ENCODE measurements around the gene SNX2.

SNX2 gene

DNA sequence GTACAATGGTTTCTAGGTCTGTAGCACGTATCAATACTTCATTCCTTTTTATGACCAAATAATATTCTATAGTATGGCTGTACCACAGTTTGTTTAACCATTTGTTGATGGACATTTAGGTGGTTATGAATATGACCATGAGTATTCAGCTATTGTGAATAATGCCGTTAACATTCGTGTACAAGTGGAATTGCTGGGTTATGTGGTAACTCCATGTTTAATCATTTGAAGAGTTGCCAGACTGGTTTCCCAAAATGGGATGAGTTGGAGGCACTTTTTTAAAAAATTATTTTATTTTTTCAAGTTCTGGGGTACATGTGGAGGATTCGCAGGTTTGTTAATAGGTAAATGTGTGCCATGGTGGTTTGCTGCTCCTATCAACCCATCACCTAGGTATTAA, 4.6 kb downstream of the SNX2 start:
- ATAC-seq: no peak
- TF ChIP-seq TCF4 (CRISPR knock-in tag; IDR thresholded peaks at IDR 0.05; ENCODE audit: borderline replicate concordance) (no peak), ZNF8 (CRISPR knock-in tag; IDR thresholded peaks at IDR 0.05) (0 out of 2 replicates have a peak, but pooled peaks have one; percentile 39)

DNA sequence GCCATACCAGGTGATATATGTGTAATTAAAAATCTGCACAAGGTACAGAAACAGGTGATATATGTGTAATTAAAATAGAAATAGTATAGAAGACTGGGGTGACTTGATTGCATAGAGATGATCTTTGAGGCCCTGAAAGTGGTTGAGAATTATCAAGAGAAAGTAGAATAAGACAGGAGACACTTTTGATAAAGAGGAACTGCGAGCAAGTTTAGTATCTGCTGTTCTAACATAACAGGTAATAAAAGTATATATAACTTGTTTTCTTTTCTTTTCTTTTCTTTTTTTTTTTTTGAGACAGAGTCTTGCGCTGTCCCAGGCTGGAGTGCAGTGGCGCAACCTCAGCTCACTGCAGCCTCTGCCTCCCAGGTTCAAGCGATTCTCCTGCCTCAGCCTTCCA, 5.4 kb downstream of the SNX2 start:
- no peak for TF ChIP-seq ZFP3 (CRISPR knock-in tag; IDR thresholded peaks at IDR 0.05)
- no peak for TF ChIP-seq CSDC2 (CRISPR knock-in tag; IDR thresholded peaks at IDR 0.05)
- TF ChIP-seq GLIS3 (CRISPR knock-in tag; IDR thresholded peaks at IDR 0.05): no peak
- TF ChIP-seq TOX (CRISPR knock-in tag; IDR thresholded peaks at IDR 0.05; ENCODE audit: borderline replicate concordance): no peak
- TF ChIP-seq, protein P1, sequence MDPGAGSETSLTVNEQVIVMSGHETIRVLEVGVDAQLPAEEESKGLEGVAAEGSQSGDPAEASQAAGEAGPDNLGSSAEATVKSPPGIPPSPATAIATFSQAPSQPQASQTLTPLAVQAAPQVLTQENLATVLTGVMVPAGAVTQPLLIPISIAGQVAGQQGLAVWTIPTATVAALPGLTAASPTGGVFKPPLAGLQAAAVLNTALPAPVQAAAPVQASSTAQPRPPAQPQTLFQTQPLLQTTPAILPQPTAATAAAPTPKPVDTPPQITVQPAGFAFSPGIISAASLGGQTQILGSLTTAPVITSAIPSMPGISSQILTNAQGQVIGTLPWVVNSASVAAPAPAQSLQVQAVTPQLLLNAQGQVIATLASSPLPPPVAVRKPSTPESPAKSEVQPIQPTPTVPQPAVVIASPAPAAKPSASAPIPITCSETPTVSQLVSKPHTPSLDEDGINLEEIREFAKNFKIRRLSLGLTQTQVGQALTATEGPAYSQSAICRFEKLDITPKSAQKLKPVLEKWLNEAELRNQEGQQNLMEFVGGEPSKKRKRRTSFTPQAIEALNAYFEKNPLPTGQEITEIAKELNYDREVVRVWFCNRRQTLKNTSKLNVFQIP (CRISPR knock-in tag; IDR thresholded peaks at IDR 0.05; ENCODE audit: borderline replicate concordance, low read depth): no peak
- no peak for TF ChIP-seq BACH2 (CRISPR knock-in tag; IDR thresholded peaks at IDR 0.05; ENCODE audit: borderline replicate concordance)
- TF ChIP-seq OSR1 (CRISPR knock-in tag; IDR thresholded peaks at IDR 0.05): no peak
- TF ChIP-seq SNAI2 (CRISPR knock-in tag; IDR thresholded peaks at IDR 0.05): no peak
- TF ChIP-seq TCF4 (CRISPR knock-in tag; IDR thresholded peaks at IDR 0.05; ENCODE audit: borderline replicate concordance): no peak
- no peak for ATAC-seq

DNA sequence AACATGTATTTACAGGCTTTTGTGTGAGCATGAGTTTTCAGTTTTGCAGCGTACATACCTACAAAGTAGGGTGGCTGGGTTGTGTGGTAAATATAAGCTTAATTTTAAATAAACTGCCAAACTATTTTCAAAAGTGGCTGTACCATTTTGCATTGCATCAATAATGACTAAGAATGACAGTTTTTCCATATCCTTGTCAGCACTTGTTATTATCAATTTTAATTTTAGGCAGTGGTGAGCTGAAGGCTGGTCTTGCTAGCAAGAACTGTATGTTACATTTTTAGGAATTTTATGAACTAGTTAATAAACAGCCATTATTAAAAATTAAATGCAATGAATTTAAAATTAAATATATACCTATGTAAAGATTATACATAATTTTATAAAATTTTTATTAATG, 6.6 kb downstream of the SNX2 start:
- TF ChIP-seq, protein P2, sequence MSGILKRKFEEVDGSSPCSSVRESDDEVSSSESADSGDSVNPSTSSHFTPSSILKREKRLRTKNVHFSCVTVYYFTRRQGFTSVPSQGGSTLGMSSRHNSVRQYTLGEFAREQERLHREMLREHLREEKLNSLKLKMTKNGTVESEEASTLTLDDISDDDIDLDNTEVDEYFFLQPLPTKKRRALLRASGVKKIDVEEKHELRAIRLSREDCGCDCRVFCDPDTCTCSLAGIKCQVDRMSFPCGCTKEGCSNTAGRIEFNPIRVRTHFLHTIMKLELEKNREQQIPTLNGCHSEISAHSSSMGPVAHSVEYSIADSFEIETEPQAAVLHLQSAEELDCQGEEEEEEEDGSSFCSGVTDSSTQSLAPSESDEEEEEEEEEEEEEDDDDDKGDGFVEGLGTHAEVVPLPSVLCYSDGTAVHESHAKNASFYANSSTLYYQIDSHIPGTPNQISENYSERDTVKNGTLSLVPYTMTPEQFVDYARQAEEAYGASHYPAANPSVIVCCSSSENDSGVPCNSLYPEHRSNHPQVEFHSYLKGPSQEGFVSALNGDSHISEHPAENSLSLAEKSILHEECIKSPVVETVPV (CRISPR knock-in tag; IDR thresholded peaks at IDR 0.05): no peak
- TF ChIP-seq ESRRG (CRISPR knock-in tag; IDR thresholded peaks at IDR 0.05): no peak
- no peak for TF ChIP-seq SNAI2 (CRISPR knock-in tag; IDR thresholded peaks at IDR 0.05)
- no peak for TF ChIP-seq BACH2 (CRISPR knock-in tag; IDR thresholded peaks at IDR 0.05; ENCODE audit: borderline replicate concordance)
- no peak for ATAC-seq

DNA sequence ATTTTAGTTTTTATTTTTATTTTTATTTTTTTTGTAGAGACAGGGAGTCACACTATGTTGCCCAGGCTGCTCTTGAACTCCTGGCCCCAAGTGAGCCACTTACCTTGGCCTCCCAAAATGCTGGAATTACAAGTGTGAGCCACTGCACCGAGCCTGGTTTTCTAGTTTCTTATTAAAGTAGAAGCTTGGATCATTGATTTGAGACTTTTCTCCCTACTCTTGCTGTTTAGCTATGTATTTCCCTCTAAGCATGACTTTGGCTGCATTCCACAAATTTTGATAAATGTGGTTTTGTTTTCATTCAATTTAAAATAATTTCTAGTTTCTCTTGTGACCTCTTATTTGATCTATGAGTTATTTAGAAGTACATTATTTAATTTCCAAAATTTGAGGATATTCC, 10.4 kb downstream of the SNX2 start:
- no peak for ATAC-seq
- TF ChIP-seq ARNTL (CRISPR knock-in tag; IDR thresholded peaks at IDR 0.05; ENCODE audit: borderline replicate concordance, low read depth): no peak
- no peak for TF ChIP-seq ESRRG (CRISPR knock-in tag; IDR thresholded peaks at IDR 0.05)
- TF ChIP-seq TOX (CRISPR knock-in tag; IDR thresholded peaks at IDR 0.05; ENCODE audit: borderline replicate concordance): no peak

DNA sequence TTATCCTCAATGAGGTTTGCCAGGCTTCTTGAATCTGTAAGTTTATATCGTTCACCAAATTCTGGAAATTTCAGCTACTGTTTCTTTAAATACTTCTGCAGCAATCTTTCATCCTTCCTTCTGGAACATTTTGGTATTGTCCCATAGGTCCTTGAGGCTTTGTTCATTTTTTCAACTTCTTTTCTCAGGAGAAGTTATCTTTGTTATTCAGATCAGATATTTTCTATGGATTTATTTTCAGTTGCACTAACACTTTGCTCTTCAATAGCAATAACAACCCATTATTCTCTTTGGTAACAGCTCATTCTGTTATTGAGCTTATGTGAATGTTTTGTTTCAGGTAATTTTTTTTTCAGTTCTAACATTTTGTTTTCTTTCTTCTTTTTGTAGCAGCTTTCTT, 13.5 kb downstream of the SNX2 start:
- ATAC-seq: no peak
- TF ChIP-seq, protein P3, sequence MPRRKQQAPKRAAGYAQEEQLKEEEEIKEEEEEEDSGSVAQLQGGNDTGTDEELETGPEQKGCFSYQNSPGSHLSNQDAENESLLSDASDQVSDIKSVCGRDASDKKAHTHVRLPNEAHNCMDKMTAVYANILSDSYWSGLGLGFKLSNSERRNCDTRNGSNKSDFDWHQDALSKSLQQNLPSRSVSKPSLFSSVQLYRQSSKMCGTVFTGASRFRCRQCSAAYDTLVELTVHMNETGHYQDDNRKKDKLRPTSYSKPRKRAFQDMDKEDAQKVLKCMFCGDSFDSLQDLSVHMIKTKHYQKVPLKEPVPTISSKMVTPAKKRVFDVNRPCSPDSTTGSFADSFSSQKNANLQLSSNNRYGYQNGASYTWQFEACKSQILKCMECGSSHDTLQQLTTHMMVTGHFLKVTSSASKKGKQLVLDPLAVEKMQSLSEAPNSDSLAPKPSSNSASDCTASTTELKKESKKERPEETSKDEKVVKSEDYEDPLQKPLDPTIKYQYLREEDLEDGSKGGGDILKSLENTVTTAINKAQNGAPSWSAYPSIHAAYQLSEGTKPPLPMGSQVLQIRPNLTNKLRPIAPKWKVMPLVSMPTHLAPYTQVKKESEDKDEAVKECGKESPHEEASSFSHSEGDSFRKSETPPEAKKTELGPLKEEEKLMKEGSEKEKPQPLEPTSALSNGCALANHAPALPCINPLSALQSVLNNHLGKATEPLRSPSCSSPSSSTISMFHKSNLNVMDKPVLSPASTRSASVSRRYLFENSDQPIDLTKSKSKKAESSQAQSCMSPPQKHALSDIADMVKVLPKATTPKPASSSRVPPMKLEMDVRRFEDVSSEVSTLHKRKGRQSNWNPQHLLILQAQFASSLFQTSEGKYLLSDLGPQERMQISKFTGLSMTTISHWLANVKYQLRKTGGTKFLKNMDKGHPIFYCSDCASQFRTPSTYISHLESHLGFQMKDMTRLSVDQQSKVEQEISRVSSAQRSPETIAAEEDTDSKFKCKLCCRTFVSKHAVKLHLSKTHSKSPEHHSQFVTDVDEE (CRISPR knock-in tag; IDR thresholded peaks at IDR 0.05): no peak
- TF ChIP-seq, protein P4, sequence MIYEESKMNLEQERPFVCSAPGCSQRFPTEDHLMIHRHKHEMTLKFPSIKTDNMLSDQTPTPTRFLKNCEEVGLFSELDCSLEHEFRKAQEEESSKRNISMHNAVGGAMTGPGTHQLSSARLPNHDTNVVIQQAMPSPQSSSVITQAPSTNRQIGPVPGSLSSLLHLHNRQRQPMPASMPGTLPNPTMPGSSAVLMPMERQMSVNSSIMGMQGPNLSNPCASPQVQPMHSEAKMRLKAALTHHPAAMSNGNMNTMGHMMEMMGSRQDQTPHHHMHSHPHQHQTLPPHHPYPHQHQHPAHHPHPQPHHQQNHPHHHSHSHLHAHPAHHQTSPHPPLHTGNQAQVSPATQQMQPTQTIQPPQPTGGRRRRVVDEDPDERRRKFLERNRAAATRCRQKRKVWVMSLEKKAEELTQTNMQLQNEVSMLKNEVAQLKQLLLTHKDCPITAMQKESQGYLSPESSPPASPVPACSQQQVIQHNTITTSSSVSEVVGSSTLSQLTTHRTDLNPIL (CRISPR knock-in tag; IDR thresholded peaks at IDR 0.05; ENCODE audit: low read depth): no peak
- TF ChIP-seq ARNTL (CRISPR knock-in tag; IDR thresholded peaks at IDR 0.05; ENCODE audit: borderline replicate concordance, low read depth) (no peak), ZFP3 (CRISPR knock-in tag; IDR thresholded peaks at IDR 0.05) (no peak), BACH2 (CRISPR knock-in tag; IDR thresholded peaks at IDR 0.05; ENCODE audit: borderline replicate concordance) (no peak), ZNF70 (CRISPR knock-in tag; IDR thresholded peaks at IDR 0.05) (no peak), ESRRG (CRISPR knock-in tag; IDR thresholded peaks at IDR 0.05) (no peak), TCF4 (CRISPR knock-in tag; IDR thresholded peaks at IDR 0.05; ENCODE audit: borderline replicate concordance) (no peak), ZNF565 (CRISPR knock-in tag; conservative IDR thresholded peaks at IDR 0.05; ENCODE audit: low read depth) (no peak), ISL1 (CRISPR knock-in tag; IDR thresholded peaks at IDR 0.05) (no peak), GLIS3 (CRISPR knock-in tag; IDR thresholded peaks at IDR 0.05) (no peak), ZNF8 (CRISPR knock-in tag; IDR thresholded peaks at IDR 0.05) (no peak), SNAI2 (CRISPR knock-in tag; IDR thresholded peaks at IDR 0.05) (no peak), OSR1 (CRISPR knock-in tag; IDR thresholded peaks at IDR 0.05) (no peak), ZFP30 (CRISPR knock-in tag; IDR thresholded peaks at IDR 0.05) (no peak), CSDC2 (CRISPR knock-in tag; IDR thresholded peaks at IDR 0.05) (no peak), PPARA (CRISPR knock-in tag; IDR thresholded peaks at IDR 0.05; ENCODE audit: borderline replicate concordance) (no peak)
- TF ChIP-seq, protein P1 (CRISPR knock-in tag; IDR thresholded peaks at IDR 0.05; ENCODE audit: borderline replicate concordance, low read depth): no peak
- TF ChIP-seq, protein P2 (CRISPR knock-in tag; IDR thresholded peaks at IDR 0.05): no peak
- TF ChIP-seq, protein P5, sequence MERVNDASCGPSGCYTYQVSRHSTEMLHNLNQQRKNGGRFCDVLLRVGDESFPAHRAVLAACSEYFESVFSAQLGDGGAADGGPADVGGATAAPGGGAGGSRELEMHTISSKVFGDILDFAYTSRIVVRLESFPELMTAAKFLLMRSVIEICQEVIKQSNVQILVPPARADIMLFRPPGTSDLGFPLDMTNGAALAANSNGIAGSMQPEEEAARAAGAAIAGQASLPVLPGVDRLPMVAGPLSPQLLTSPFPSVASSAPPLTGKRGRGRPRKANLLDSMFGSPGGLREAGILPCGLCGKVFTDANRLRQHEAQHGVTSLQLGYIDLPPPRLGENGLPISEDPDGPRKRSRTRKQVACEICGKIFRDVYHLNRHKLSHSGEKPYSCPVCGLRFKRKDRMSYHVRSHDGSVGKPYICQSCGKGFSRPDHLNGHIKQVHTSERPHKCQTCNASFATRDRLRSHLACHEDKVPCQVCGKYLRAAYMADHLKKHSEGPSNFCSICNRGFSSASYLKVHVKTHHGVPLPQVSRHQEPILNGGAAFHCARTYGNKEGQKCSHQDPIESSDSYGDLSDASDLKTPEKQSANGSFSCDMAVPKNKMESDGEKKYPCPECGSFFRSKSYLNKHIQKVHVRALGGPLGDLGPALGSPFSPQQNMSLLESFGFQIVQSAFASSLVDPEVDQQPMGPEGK (CRISPR knock-in tag; IDR thresholded peaks at IDR 0.05; ENCODE audit: borderline replicate concordance): no peak
